ENCODE results near the gene OSGIN1.

DNA sequence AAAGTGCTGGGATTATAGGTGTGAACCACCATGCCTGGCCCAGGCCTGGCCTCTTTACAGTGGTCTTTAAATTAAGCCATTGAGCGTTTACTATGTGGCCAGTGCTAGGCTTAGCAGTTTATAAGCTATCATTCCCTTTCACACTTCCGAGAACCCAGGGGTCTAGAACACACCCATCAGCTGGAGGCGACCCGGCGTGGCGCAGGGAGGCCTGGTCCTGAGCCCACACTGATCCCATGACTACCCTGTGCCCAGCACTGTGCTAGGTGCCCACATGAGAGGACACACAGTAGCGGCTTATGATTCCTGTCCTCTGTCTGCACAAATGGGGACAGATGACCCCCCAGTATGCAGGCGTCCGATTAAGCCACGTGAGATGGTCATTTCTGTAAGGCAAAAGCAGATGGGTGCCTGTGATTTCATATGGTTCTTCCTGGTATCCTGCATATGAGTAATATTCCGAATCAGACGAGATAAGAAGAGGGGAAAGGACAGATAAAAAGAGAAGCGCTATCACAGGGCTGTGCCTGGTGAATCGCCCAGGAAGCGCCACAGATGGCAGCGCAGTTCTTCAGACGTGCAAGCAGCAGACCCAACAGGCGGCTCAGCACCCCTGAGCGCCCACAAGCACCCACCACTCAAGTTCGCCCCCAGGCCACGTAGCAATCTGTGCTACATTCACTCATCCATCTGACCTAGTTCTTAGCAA is 5.3 kb downstream of the OSGIN1 start:
- TF ChIP-seq, protein P1, sequence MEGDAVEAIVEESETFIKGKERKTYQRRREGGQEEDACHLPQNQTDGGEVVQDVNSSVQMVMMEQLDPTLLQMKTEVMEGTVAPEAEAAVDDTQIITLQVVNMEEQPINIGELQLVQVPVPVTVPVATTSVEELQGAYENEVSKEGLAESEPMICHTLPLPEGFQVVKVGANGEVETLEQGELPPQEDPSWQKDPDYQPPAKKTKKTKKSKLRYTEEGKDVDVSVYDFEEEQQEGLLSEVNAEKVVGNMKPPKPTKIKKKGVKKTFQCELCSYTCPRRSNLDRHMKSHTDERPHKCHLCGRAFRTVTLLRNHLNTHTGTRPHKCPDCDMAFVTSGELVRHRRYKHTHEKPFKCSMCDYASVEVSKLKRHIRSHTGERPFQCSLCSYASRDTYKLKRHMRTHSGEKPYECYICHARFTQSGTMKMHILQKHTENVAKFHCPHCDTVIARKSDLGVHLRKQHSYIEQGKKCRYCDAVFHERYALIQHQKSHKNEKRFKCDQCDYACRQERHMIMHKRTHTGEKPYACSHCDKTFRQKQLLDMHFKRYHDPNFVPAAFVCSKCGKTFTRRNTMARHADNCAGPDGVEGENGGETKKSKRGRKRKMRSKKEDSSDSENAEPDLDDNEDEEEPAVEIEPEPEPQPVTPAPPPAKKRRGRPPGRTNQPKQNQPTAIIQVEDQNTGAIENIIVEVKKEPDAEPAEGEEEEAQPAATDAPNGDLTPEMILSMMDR (IDR thresholded peaks at IDR 0.05) = no peak
- TF ChIP-seq EP300 (IDR thresholded peaks at IDR 0.05) = no peak
- no peak for TF ChIP-seq POLR2A (IDR thresholded peaks at IDR 0.05)

All from ovary (tissue), 3 donors.